ENCODE results near the gene AR.

DNA sequence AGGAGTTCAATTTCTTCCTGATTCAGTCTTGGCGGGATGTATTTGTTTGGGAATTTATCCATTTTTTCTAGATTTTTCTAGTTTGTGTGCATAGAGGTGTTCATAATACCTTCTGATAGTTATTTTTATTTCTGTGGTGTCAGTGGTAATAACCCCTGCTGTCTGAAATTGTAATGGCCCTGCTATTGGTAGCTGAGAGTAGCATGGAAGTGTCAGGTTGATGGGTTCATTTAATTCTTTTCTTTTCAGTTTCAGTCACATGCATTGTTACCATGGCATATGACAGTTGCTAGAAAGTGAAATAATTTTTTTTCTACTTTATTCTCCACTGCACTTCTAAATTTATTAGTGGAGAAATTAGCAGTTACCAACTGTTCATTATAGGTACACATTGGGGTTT lies 20.7 kb downstream of the AR start:
- TF ChIP-seq, protein P1, sequence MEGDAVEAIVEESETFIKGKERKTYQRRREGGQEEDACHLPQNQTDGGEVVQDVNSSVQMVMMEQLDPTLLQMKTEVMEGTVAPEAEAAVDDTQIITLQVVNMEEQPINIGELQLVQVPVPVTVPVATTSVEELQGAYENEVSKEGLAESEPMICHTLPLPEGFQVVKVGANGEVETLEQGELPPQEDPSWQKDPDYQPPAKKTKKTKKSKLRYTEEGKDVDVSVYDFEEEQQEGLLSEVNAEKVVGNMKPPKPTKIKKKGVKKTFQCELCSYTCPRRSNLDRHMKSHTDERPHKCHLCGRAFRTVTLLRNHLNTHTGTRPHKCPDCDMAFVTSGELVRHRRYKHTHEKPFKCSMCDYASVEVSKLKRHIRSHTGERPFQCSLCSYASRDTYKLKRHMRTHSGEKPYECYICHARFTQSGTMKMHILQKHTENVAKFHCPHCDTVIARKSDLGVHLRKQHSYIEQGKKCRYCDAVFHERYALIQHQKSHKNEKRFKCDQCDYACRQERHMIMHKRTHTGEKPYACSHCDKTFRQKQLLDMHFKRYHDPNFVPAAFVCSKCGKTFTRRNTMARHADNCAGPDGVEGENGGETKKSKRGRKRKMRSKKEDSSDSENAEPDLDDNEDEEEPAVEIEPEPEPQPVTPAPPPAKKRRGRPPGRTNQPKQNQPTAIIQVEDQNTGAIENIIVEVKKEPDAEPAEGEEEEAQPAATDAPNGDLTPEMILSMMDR (IDR thresholded peaks at IDR 0.05), result no peak
- TF ChIP-seq POLR2A (IDR thresholded peaks at IDR 0.05), result no peak
